K562 (cell line): ENCODE data around the gene RMP24.
"Not testable (repeated sequence)": the region's sequence is repeated elsewhere in the genome, so short reads cannot be mapped to it uniquely, and the experiment has no call there.

Experiments used
- ATAC-seq: fragments of 200-7000 bp; cut with Tn5 transposase; 3 replicates; pipeline ENCODE4 v1.9.1; 2020; ENCODE audit warnings: moderate library complexity
- BruUV-seq: library from RNA; stranded (reverse); fragments of 400-500 nt; replicated peaks from 2 replicates; lab custom pipeline; 2021; lab: Mats Ljungman, UMichigan
- CTCF ChIA-PET: fragments of 300-600 bp; formaldehyde crosslinking; extraction: SDS; loops from one replicate; lab custom pipeline; 2021; ENCODE audit warnings: low intra/inter-chr PET ratio; lab: Yijun Ruan, JAX
- POLR2A ChIA-PET: fragments of 300-600, 350-650 bp; sonication (Branson Sonifier 250); formaldehyde crosslinking; extraction: SDS; loops from one replicate; lab custom pipeline; 2021; ENCODE audit warnings: antibody characterized with exemption, inconsistent platforms; lab: Yijun Ruan, JAX
- DNase-seq, 4 experiments: peaks; one replicate each; pipeline versions ENCODE4 v3.0.0 to v3.0.0-alpha.2; 2011 to 2018; ENCODE audit warnings: low spot score in 3 of 4, mixed read lengths in 3 of 4; ENCODE audit errors: extremely low read depth in 1 of 4
- FAIRE-seq: peaks from 2 replicates; lab custom pipeline; 2011; peaks lifted over from hg19 to GRCh38; lab: Jason Lieb, UNC
- H2AFZ ChIP-seq: 2 replicates; pipeline ENCODE4 v1.6.0; 2011; ENCODE audit warnings: low read depth, low read length, control low read depth, inconsistent platforms
- H3K27ac ChIP-seq: fragments of 200-600 bp; 3 replicates; pipeline ENCODE4 v1.8.0; 2011; ENCODE audit warnings: low read depth, mild to moderate bottlenecking, control low read depth, inconsistent platforms, low read length, moderate library complexity, mixed read lengths; ENCODE audit errors: extremely low read depth
- H3K27me3 ChIP-seq, 2 experiments: fragments of 300-600 bp in 1 of 2; 2 replicates in 1 of 2; 3 replicates in 1 of 2; pipeline versions ENCODE4 v1.6.0 to v1.8.0; 2011; ENCODE audit warnings: inconsistent platforms in 2 of 2, low read length in 2 of 2, mild to moderate bottlenecking in 1 of 2, mixed read lengths in 1 of 2, moderate library complexity in 1 of 2; ENCODE audit not compliant: control insufficient read depth in 2 of 2, insufficient read depth in 2 of 2
- H3K36me3 ChIP-seq: fragments of 300-600 bp; 3 replicates; pipeline ENCODE4 v1.8.0; 2011; ENCODE audit warnings: mild to moderate bottlenecking, low read length, inconsistent platforms; ENCODE audit not compliant: control insufficient read depth, insufficient read depth
- H3K4me1 ChIP-seq, 2 experiments: fragments of 200-600 bp in 1 of 2; replicated peaks in 1 of 2; 2 replicates in 1 of 2; 3 replicates in 1 of 2; pipeline versions ENCODE4 v1.5.1 to v1.8.0; 2011; ENCODE audit warnings: inconsistent platforms in 2 of 2, low read length in 2 of 2, mild to moderate bottlenecking in 1 of 2, mixed read lengths in 1 of 2, moderate library complexity in 1 of 2; ENCODE audit not compliant: control insufficient read depth in 2 of 2, insufficient read depth in 2 of 2
- H3K4me2 ChIP-seq: 2 replicates; pipeline ENCODE4 v1.6.1; 2011; ENCODE audit warnings: low read length, control low read depth, inconsistent platforms, mixed read lengths; ENCODE audit not compliant: insufficient read depth
- H3K4me3 ChIP-seq: fragments of 200-600 bp; sonication (generic), shearing (Covaris generic); 2 replicates; pipeline ENCODE4 v1.5.1; 2016; ENCODE audit warnings: control low read depth, inconsistent platforms
- H3K79me2 ChIP-seq: fragments of 200-600 bp; 3 replicates; pipeline ENCODE4 v1.8.0; 2011; ENCODE audit warnings: low read length, inconsistent platforms; ENCODE audit not compliant: control insufficient read depth, insufficient read depth
- H3K9ac ChIP-seq, 2 experiments: 2 replicates each; pipeline versions ENCODE4 v1.6.0 to v1.6.1; 2011; ENCODE audit warnings: low read depth in 2 of 2, low read length in 2 of 2, control low read depth in 1 of 2, inconsistent platforms in 1 of 2, mild to moderate bottlenecking in 1 of 2, mixed read lengths in 1 of 2; ENCODE audit not compliant: insufficient read depth in 1 of 2
- H3K9me1 ChIP-seq: one replicate; pipeline ENCODE4 v1.6.0; 2011; ENCODE audit warnings: inconsistent platforms, mild to moderate bottlenecking, low read length, moderate library complexity; ENCODE audit not compliant: control insufficient read depth, insufficient read depth
- H3K9me3 ChIP-seq: replicated peaks from 2 replicates; pipeline ENCODE4 v1.5.1; 2011; ENCODE audit warnings: low read depth, low read length, inconsistent platforms; ENCODE audit not compliant: control insufficient read depth, insufficient read depth
- H4K20me1 ChIP-seq: replicated peaks from 2 replicates; pipeline ENCODE4 v1.6.1; 2011; ENCODE audit warnings: low read length, inconsistent platforms, mixed read lengths; ENCODE audit not compliant: control insufficient read depth, insufficient read depth
- MEF2D ChIP-seq: conservative IDR thresholded peaks from 2 replicates; pipeline ENCODE4 v1.6.1; 2016; ENCODE audit warnings: low read depth, missing genetic modification characterization, missing compliant biosample characterization
- MXI1 ChIP-seq: IDR thresholded peaks from 2 replicates; pipeline ENCODE4 v1.6.1; 2011; ENCODE audit warnings: low read depth, mild to moderate bottlenecking, improper control_type of control experiment, low read length
- NR1H2 ChIP-seq: sonication (generic); formaldehyde crosslinking; IDR thresholded peaks from 2 replicates; pipeline ENCODE4 v1.4.0; 2020; ENCODE audit warnings: mild to moderate bottlenecking, missing genetic modification reagents
- ZNF143 ChIP-seq: sonication (generic); formaldehyde crosslinking; IDR thresholded peaks from 2 replicates; pipeline ENCODE4 v1.9.0; 2022; ENCODE audit warnings: mild to moderate bottlenecking, missing genetic modification reagents
- ZNF717 ChIP-seq: fragments of 250-450 bp; sonication (Bioruptor Pico); IDR thresholded peaks from 2 replicates; pipeline ENCODE4 v1.5.0; 2021
- ZNF785 ChIP-seq: fragments of 250-450 bp; sonication (Bioruptor Pico); IDR thresholded peaks from 2 replicates; pipeline ENCODE4 v1.4.0; 2020; ENCODE audit warnings: mild to moderate bottlenecking
- WGBS: fragments of 100-300 bp; shearing (Covaris generic); methylation state at CpG from one replicate; pipeline ENCODE4 v1.1.6; 2016; ENCODE audit warnings: low coverage, mixed read lengths; ENCODE audit not compliant: insufficient coverage; ENCODE audit errors: missing lambda C conversion rate; 5-methylcytosine and 5-hydroxymethylcytosine counted together
- in situ Hi-C: fragments of 300-500 bp; cut with MboI; formaldehyde crosslinking; loops from 4 replicates; pipeline ENCODE4 v1.15.0; 2018; ENCODE audit warnings: inconsistent platforms, mixed read lengths
- intact Hi-C: fragments of 100-400 bp; cut with micrococcal nuclease; formaldehyde crosslinking; loops from 2 replicates; pipeline ENCODE4 v1.14.2; 2022
- TF ChIP-seq, protein P1 (sequence below): sonication (generic); formaldehyde crosslinking; IDR thresholded peaks from 2 replicates; pipeline ENCODE4 v1.8.1; 2023; ENCODE audit warnings: mild to moderate bottlenecking, missing genetic modification reagents
- TF ChIP-seq, protein P2 (sequence below), 3 experiments: IDR thresholded peaks in 2 of 3; conservative IDR thresholded peaks in 1 of 3; 2 replicates each; pipeline ENCODE4 v1.5.1; 2011 to 2012; ENCODE audit warnings: low read length in 3 of 3, mild to moderate bottlenecking in 3 of 3, control low read depth in 2 of 3, improper control_type of control experiment in 1 of 3, inconsistent platforms in 1 of 3, low read depth in 1 of 3, mixed read lengths in 1 of 3, moderate library complexity in 1 of 3; ENCODE audit not compliant: insufficient read depth in 2 of 3

Gene RMP24

DNA sequence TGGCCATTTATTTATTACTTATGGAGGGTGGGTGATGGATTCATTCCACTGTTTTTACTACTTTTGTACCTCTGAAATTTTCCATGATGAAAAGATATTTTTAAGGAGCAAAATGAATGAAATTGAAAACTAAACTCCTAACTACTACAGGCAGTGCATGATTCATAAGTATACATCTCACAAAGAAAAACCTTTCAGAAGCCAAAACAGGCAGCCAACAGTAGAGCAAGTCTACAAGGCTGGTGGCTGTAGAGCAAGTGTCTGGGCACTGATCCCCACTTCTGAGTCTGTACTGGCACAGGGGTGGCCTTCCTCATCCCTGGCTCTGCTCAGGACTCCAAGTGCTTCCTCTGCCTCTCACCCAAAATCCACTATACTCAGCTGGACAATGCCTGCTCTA is 8.2 kb upstream of the RMP24 start:
- intact Hi-C loops = no loop called here
- Histone ChIP-seq H3K79me2 (no peaks in the 10 kb centered on the region), H4K20me1 (no peaks in the 10 kb centered on the region), H3K9me1 (no peaks in the 10 kb centered on the region), H3K4me2 (no peak overlapping the region), H3K4me1 (no peaks in the 10 kb centered on the region), H3K36me3 (no peaks in the 10 kb centered on the region), H3K9me3 (0 out of 2 replicates have a peak, but pooled peaks cover 2% of the 10 kb centered on the region), H3K27ac (no peak overlapping the region), H2AFZ (no peak overlapping the region), H3K4me3 (no peak overlapping the region), H3K9ac (no peak overlapping the region), H3K27me3 (no peaks in the 10 kb centered on the region; a peak in 1 of 5 replicates)
- ATAC-seq (peak; percentile 35), DNase-seq (no peak), FAIRE-seq (no peak)
- in situ Hi-C loops = no loop called here
- POLR2A ChIA-PET = interaction anchor here (0.6 kb wide), 1 partner anchor 8 kb away, joined by 4 read pairs; the partner anchor contains the start of gene RMP24
- no TSS peak for BruUV-seq
- CTCF ChIA-PET = no interaction called here
- TF ChIP-seq ZNF717 (CRISPR knock-in tag) (no peak), ZNF785 (no peak), NR1H2 (CRISPR knock-in tag) (no peak), ZNF143 (CRISPR knock-in tag) (no peak), MEF2D (tag) (no peak), MXI1 (no peak)
- TF ChIP-seq, protein P1, sequence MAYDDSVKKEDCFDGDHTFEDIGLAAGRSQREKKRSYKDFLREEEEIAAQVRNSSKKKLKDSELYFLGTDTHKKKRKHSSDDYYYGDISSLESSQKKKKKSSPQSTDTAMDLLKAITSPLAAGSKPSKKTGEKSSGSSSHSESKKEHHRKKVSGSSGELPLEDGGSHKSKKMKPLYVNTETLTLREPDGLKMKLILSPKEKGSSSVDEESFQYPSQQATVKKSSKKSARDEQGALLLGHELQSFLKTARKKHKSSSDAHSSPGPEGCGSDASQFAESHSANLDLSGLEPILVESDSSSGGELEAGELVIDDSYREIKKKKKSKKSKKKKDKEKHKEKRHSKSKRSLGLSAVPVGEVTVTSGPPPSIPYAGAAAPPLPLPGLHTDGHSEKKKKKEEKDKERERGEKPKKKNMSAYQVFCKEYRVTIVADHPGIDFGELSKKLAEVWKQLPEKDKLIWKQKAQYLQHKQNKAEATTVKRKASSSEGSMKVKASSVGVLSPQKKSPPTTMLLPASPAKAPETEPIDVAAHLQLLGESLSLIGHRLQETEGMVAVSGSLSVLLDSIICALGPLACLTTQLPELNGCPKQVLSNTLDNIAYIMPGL (CRISPR knock-in tag) = no peak
- TF ChIP-seq, protein P2, sequence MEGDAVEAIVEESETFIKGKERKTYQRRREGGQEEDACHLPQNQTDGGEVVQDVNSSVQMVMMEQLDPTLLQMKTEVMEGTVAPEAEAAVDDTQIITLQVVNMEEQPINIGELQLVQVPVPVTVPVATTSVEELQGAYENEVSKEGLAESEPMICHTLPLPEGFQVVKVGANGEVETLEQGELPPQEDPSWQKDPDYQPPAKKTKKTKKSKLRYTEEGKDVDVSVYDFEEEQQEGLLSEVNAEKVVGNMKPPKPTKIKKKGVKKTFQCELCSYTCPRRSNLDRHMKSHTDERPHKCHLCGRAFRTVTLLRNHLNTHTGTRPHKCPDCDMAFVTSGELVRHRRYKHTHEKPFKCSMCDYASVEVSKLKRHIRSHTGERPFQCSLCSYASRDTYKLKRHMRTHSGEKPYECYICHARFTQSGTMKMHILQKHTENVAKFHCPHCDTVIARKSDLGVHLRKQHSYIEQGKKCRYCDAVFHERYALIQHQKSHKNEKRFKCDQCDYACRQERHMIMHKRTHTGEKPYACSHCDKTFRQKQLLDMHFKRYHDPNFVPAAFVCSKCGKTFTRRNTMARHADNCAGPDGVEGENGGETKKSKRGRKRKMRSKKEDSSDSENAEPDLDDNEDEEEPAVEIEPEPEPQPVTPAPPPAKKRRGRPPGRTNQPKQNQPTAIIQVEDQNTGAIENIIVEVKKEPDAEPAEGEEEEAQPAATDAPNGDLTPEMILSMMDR (IDR thresholded peaks at IDR 0.05 in 2 of 3, conservative IDR thresholded peaks at IDR 0.05 in 1 of 3; ENCODE audit: insufficient read depth in 2 of 3, low read depth in 1 of 3, low read length in 3 of 3) = no peak

DNA sequence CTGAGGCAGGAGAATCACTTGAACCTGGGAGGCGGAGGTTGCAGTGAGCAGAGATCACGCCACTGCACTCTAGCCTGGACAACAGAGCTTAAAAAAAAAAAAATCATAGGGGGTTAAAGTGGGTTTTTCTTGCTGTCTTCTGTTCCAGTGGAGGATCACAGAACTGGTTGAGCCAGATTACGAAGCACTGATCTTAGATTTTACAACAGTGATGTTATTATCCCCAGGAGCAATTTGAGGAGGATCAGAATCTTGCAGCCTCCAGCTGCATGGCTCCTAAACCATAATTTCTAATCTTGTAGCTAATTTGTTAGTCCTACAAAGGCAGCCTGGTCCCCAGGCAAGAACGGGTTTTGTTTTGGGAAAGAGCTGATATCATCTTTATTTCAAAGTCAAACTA is 4.6 kb upstream of the RMP24 start:
- H3K9ac ChIP-seq, H3K4me2 ChIP-seq, H3K9me1 ChIP-seq, in situ Hi-C loops, intact Hi-C loops, H3K9me3 ChIP-seq, DNase-seq, ATAC-seq, H3K36me3 ChIP-seq, FAIRE-seq, H3K27ac ChIP-seq, H3K4me1 ChIP-seq, H3K79me2 ChIP-seq, CTCF ChIA-PET, H4K20me1 ChIP-seq, BruUV-seq, H3K4me3 ChIP-seq, H3K27me3 ChIP-seq: not testable (repeated sequence)
- peak overlapping the region; percentile 1; the same call in 1 of the 2 replicates for H2AFZ ChIP-seq
- WGBS = 18% methylated on average over 2 of the region's 4 CpGs
- POLR2A ChIA-PET = interaction anchor here (0.6 kb wide), 1 partner anchor 237 kb away, joined by 4 read pairs; no protein-coding TSS in a partner anchor
